ENCODE data around the gene DVL2.

DNA sequence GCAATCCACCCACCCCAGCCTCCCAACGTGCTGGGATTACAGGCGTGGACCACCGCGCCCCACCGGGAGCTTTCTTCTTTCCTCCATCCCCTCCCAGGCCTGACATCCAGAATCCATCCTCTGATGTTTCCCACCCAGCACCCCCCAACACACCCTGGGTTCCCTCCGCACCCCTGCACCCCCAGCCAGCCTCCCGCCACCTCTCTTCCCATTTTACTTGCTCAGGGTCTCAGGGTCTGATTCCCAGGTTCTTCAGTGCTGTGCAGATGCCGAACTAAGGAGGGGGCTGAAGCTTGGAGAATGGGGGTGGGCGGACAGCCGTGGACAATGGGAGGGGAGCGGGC lies 55.4 kb downstream of the DVL2 start:
- TF ChIP-seq, protein P1, sequence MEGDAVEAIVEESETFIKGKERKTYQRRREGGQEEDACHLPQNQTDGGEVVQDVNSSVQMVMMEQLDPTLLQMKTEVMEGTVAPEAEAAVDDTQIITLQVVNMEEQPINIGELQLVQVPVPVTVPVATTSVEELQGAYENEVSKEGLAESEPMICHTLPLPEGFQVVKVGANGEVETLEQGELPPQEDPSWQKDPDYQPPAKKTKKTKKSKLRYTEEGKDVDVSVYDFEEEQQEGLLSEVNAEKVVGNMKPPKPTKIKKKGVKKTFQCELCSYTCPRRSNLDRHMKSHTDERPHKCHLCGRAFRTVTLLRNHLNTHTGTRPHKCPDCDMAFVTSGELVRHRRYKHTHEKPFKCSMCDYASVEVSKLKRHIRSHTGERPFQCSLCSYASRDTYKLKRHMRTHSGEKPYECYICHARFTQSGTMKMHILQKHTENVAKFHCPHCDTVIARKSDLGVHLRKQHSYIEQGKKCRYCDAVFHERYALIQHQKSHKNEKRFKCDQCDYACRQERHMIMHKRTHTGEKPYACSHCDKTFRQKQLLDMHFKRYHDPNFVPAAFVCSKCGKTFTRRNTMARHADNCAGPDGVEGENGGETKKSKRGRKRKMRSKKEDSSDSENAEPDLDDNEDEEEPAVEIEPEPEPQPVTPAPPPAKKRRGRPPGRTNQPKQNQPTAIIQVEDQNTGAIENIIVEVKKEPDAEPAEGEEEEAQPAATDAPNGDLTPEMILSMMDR (IDR thresholded peaks at IDR 0.05; ENCODE audit: low read depth, low read length, poor library complexity, severe bottlenecking) = no peak
- TF ChIP-seq EZH2phosphoT487 (IDR thresholded peaks at IDR 0.05; ENCODE audit: borderline replicate concordance, low read length) = no peak
